GM23338 (cell line): ENCODE measurements around the gene C16orf78. TPM values are rescaled to one million over a fixed set of nuclear protein-coding genes. Genes with fewer than 3 reads are reported as not detected.

ENCODE experiments used
- ATAC-seq: fragments of 200-7000 bp; cut with Tn5 transposase; 3 replicates; pipeline ENCODE4 v1.9.1; 2020
- DNase-seq: peaks from one replicate; pipeline ENCODE4 v3.0.0-alpha.2; 2015; ENCODE audit warnings: low spot score
- H2AFZ ChIP-seq: fragments of 200-600 bp; sonication (generic); 2 replicates; pipeline ENCODE4 v1.8.0; 2016; ENCODE audit warnings: antibody characterized with exemption, mild to moderate bottlenecking, moderate library complexity
- H3F3A ChIP-seq: fragments of 200-600 bp; sonication (generic); replicated peaks from 2 replicates; pipeline ENCODE4 v1.8.0; 2017; ENCODE audit warnings: antibody characterized with exemption, mixed run types, low read depth
- H3K27ac ChIP-seq: fragments of 200-600 bp; sonication (generic); 2 replicates; pipeline ENCODE4 v1.6.1; 2016; ENCODE audit warnings: low read depth
- H3K27me3 ChIP-seq: fragments of 200-600 bp; sonication (generic); 2 replicates; pipeline ENCODE4 v1.8.0; 2016; ENCODE audit warnings: mild to moderate bottlenecking, mixed run types, moderate library complexity; ENCODE audit not compliant: insufficient read depth
- H3K36me3 ChIP-seq: fragments of 200-600 bp; sonication (generic); 2 replicates; pipeline ENCODE4 v1.8.0; 2016; ENCODE audit warnings: mild to moderate bottlenecking; ENCODE audit not compliant: insufficient read depth
- H3K4me1 ChIP-seq: fragments of 200-600 bp; sonication (generic); 2 replicates; pipeline ENCODE4 v1.8.0; 2016; ENCODE audit warnings: mild to moderate bottlenecking, moderate library complexity; ENCODE audit not compliant: insufficient read depth
- H3K4me2 ChIP-seq: fragments of 200-600 bp; sonication (generic); 2 replicates; pipeline ENCODE4 v1.7.1; 2017; ENCODE audit warnings: mixed run types
- H3K4me3 ChIP-seq: fragments of 200-600 bp; sonication (generic); 2 replicates; pipeline ENCODE4 v1.6.1; 2016; ENCODE audit warnings: mixed run types
- H3K79me2 ChIP-seq: fragments of 200-600 bp; sonication (generic); replicated peaks from 2 replicates; pipeline ENCODE4 v1.8.0; 2017; ENCODE audit warnings: mild to moderate bottlenecking; ENCODE audit not compliant: insufficient read depth
- H3K9me2 ChIP-seq: fragments of 200-600 bp; sonication (generic); 2 replicates; pipeline ENCODE4 v1.8.0; 2017; ENCODE audit not compliant: insufficient read depth
- H4K20me1 ChIP-seq: fragments of 200-600 bp; sonication (generic); replicated peaks from 2 replicates; pipeline ENCODE4 v1.8.0; 2017; ENCODE audit warnings: mild to moderate bottlenecking; ENCODE audit not compliant: insufficient read depth
- H3K27ac Mint-ChIP-seq: 2 replicates; pipeline ENCODE4 v1.8.0; 2020; ENCODE audit warnings: inconsistent platforms, mild to moderate bottlenecking, moderate library complexity, mixed read lengths
- H3K27me3 Mint-ChIP-seq: 3 replicates; pipeline ENCODE4 v1.8.0; 2022; ENCODE audit warnings: low read depth, mild to moderate bottlenecking, moderate library complexity, mixed read lengths, inconsistent platforms; ENCODE audit not compliant: insufficient read depth, poor library complexity
- H3K36me3 Mint-ChIP-seq: 3 replicates; pipeline ENCODE4 v1.8.0; 2021; ENCODE audit warnings: low read depth, mild to moderate bottlenecking, inconsistent platforms, moderate library complexity, mixed read lengths
- H3K4me1 Mint-ChIP-seq: 3 replicates; pipeline ENCODE4 v1.8.0; 2020; ENCODE audit warnings: mild to moderate bottlenecking, inconsistent platforms, mixed read lengths
- H3K4me3 Mint-ChIP-seq: 3 replicates; pipeline ENCODE4 v1.8.0; 2021; ENCODE audit warnings: moderate library complexity, mild to moderate bottlenecking, inconsistent platforms, mixed read lengths
- H3K9me3 Mint-ChIP-seq: 3 replicates; pipeline ENCODE4 v1.8.0; 2020; ENCODE audit warnings: moderate library complexity, mild to moderate bottlenecking, inconsistent platforms, mixed read lengths
- EZH2 ChIP-seq: fragments of 200-600 bp; sonication (generic); IDR thresholded peaks from one replicate; pipeline ENCODE4 v1.8.0; 2017; ENCODE audit warnings: antibody characterized with exemption, mild to moderate bottlenecking, low read depth; ENCODE audit not compliant: unreplicated experiment
- NANOG ChIP-seq: IDR thresholded peaks from 2 replicates; pipeline ENCODE4 v1.6.1; 2016; ENCODE audit warnings: antibody characterized with exemption, borderline replicate concordance
- POLR2AphosphoS5 ChIP-seq: IDR thresholded peaks from 2 replicates; pipeline ENCODE4 v1.6.1; 2016; ENCODE audit warnings: antibody characterized with exemption, low read depth
- ZNF114 ChIP-seq: fragments of 250-450 bp; sonication (Bioruptor Pico); IDR thresholded peaks from 2 replicates; pipeline ENCODE4 v1.5.0; 2020; ENCODE audit warnings: mild to moderate bottlenecking, moderate library complexity
- ZNF331 ChIP-seq: fragments of 250-450 bp; sonication (Bioruptor Pico); IDR thresholded peaks from 2 replicates; pipeline ENCODE4 v1.5.0; 2020; ENCODE audit warnings: low read depth, mild to moderate bottlenecking, moderate library complexity
- polyA plus RNA-seq: library from polyadenylated mRNA; unstranded; fragments of >200 nt; fragmentation: Nextera tagmentation; extraction: Ambion mirVana; gene quantifications from 2 replicates; pipeline ENCODE4 v1.2.1, GENCODE V29; 2016
- total RNA-seq: library from RNA; depleted of rRNA; stranded (reverse); fragments of >200 nt; shearing (Covaris generic); gene quantifications from 2 replicates; pipeline ENCODE4 v1.2.3, GENCODE V29; 2014
- TF ChIP-seq, protein P1 (sequence below): IDR thresholded peaks from one replicate; pipeline ENCODE4 v1.6.1; 2018; ENCODE audit warnings: antibody characterized with exemption; ENCODE audit not compliant: unreplicated experiment
- TF ChIP-seq, protein P2 (sequence below): IDR thresholded peaks from 2 replicates; pipeline ENCODE4 v1.6.1; 2016; ENCODE audit warnings: antibody characterized with exemption
- TF ChIP-seq, protein P3 (sequence below): fragments of 250-450 bp; sonication (Bioruptor Pico); IDR thresholded peaks from 2 replicates; pipeline ENCODE4 v1.5.0; 2020; ENCODE audit warnings: mild to moderate bottlenecking, moderate library complexity

Gene C16orf78
- total and polyA plus RNA-seq, 2 experiments from 2014 or later, result not detected

DNA sequence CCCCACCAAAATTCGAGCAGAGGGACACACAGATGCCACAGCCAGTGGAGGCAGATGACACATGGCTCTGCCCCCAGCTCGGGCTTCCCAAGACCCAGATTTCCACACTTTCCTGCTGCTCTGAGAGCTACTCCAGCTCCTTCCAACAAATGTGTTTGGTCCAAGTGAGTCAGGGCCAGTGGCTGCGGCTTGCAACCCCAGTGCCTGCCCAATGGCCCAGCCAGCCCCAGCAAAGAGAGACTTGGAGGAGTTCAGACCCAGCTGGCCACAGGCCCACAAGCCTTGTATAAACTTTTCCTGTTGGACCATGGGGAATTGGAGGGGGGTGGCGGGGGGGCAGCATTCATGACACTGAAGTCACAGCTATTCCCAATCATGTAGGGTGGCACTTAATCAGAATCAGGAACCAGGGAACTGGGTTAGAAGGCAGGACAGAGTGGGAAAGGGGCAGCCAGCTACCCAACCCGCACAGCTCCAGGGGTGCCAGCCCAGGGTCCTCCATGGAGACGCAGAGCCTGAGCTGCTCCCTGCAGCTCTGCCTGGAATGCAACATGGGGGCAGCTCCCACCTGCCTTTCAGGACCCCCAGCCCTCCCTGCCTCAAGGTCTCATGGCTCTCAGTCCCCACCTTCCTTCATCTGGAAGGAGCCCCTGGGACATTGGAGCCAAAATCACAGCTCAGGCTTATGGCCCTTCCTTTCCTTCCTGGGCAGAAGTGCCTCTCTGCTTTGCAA is 17.5 kb upstream of the C16orf78 start (continued):
- no peak for TF ChIP-seq ZNF114
- TF ChIP-seq, protein P1, sequence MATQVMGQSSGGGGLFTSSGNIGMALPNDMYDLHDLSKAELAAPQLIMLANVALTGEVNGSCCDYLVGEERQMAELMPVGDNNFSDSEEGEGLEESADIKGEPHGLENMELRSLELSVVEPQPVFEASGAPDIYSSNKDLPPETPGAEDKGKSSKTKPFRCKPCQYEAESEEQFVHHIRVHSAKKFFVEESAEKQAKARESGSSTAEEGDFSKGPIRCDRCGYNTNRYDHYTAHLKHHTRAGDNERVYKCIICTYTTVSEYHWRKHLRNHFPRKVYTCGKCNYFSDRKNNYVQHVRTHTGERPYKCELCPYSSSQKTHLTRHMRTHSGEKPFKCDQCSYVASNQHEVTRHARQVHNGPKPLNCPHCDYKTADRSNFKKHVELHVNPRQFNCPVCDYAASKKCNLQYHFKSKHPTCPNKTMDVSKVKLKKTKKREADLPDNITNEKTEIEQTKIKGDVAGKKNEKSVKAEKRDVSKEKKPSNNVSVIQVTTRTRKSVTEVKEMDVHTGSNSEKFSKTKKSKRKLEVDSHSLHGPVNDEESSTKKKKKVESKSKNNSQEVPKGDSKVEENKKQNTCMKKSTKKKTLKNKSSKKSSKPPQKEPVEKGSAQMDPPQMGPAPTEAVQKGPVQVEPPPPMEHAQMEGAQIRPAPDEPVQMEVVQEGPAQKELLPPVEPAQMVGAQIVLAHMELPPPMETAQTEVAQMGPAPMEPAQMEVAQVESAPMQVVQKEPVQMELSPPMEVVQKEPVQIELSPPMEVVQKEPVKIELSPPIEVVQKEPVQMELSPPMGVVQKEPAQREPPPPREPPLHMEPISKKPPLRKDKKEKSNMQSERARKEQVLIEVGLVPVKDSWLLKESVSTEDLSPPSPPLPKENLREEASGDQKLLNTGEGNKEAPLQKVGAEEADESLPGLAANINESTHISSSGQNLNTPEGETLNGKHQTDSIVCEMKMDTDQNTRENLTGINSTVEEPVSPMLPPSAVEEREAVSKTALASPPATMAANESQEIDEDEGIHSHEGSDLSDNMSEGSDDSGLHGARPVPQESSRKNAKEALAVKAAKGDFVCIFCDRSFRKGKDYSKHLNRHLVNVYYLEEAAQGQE, result no peak

DNA sequence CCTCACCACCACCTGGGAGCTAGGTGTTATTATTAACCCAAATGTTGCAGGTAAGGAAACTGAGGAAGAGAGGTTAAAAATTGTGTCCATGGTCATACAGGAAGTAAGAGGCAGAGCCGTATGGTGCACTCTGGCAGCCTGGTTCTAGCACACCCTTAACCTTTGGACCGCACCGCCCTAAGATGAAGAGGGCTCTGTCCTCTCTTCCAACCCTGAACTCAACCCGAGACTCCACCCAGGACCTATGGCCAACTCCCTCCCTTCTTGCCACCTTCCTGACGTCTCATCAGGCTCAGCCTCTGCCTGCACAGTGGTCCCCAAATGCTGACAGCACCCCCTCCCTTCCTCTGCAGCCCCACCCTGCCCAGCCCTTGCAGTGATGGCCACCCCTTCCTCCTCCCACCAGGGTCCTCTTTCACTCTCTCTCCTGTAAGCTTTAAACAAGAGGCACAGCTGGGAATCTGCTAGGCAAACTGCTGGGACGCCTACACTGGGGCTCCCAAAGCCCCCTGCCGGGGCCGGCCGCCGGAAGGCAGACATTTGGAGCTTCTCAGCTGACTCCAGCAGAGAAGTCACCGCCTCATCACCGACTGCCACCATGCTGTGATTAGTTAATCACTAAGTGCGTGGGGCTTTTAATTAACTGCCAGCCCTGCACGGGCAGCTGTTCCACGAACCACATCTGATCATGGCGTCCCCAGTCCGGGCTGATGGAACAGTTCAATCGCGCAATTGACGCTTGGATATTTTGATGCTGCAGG is 16.7 kb upstream of the C16orf78 start:
- no peaks in the 10 kb centered on the region; the same call in 1 of the 2 replicates for H3F3A ChIP-seq
- H3K27me3 ChIP-seq, result no peaks in the 10 kb centered on the region
- H3K4me2 ChIP-seq, result no peak overlapping the region
- H4K20me1 ChIP-seq, result no peaks in the 10 kb centered on the region
- peaks cover 27% of the 10 kb centered on the region for H3K27me3 Mint-ChIP-seq
- H3K4me3 ChIP-seq, result no peak overlapping the region
- ATAC-seq (no peak), DNase-seq (no peak)
- no peak overlapping the region for H3K27ac ChIP-seq
- H3K4me3 Mint-ChIP-seq, result no peak overlapping the region
- no peaks in the 10 kb centered on the region for H3K36me3 ChIP-seq
- no peaks in the 10 kb centered on the region for H3K79me2 ChIP-seq
- peaks cover 20% of the 10 kb centered on the region for H3K4me1 Mint-ChIP-seq
- H3K4me1 ChIP-seq, result no peaks in the 10 kb centered on the region
- H3K9me3 Mint-ChIP-seq, result no peaks in the 10 kb centered on the region
- H3K27ac Mint-ChIP-seq, result no peak overlapping the region
- no peak overlapping the region for H2AFZ ChIP-seq
- H3K36me3 Mint-ChIP-seq, result no peaks in the 10 kb centered on the region
- H3K9me2 ChIP-seq, result 0 out of 2 replicates have a peak, but pooled peaks cover 2% of the 10 kb centered on the region
- TF ChIP-seq ZNF114, result no peak
- no peak for TF ChIP-seq POLR2AphosphoS5
- TF ChIP-seq, protein P1, result no peak
- TF ChIP-seq, protein P2, sequence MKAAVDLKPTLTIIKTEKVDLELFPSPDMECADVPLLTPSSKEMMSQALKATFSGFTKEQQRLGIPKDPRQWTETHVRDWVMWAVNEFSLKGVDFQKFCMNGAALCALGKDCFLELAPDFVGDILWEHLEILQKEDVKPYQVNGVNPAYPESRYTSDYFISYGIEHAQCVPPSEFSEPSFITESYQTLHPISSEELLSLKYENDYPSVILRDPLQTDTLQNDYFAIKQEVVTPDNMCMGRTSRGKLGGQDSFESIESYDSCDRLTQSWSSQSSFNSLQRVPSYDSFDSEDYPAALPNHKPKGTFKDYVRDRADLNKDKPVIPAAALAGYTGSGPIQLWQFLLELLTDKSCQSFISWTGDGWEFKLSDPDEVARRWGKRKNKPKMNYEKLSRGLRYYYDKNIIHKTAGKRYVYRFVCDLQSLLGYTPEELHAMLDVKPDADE, result no peak
- no peak for TF ChIP-seq NANOG
- TF ChIP-seq, protein P3, sequence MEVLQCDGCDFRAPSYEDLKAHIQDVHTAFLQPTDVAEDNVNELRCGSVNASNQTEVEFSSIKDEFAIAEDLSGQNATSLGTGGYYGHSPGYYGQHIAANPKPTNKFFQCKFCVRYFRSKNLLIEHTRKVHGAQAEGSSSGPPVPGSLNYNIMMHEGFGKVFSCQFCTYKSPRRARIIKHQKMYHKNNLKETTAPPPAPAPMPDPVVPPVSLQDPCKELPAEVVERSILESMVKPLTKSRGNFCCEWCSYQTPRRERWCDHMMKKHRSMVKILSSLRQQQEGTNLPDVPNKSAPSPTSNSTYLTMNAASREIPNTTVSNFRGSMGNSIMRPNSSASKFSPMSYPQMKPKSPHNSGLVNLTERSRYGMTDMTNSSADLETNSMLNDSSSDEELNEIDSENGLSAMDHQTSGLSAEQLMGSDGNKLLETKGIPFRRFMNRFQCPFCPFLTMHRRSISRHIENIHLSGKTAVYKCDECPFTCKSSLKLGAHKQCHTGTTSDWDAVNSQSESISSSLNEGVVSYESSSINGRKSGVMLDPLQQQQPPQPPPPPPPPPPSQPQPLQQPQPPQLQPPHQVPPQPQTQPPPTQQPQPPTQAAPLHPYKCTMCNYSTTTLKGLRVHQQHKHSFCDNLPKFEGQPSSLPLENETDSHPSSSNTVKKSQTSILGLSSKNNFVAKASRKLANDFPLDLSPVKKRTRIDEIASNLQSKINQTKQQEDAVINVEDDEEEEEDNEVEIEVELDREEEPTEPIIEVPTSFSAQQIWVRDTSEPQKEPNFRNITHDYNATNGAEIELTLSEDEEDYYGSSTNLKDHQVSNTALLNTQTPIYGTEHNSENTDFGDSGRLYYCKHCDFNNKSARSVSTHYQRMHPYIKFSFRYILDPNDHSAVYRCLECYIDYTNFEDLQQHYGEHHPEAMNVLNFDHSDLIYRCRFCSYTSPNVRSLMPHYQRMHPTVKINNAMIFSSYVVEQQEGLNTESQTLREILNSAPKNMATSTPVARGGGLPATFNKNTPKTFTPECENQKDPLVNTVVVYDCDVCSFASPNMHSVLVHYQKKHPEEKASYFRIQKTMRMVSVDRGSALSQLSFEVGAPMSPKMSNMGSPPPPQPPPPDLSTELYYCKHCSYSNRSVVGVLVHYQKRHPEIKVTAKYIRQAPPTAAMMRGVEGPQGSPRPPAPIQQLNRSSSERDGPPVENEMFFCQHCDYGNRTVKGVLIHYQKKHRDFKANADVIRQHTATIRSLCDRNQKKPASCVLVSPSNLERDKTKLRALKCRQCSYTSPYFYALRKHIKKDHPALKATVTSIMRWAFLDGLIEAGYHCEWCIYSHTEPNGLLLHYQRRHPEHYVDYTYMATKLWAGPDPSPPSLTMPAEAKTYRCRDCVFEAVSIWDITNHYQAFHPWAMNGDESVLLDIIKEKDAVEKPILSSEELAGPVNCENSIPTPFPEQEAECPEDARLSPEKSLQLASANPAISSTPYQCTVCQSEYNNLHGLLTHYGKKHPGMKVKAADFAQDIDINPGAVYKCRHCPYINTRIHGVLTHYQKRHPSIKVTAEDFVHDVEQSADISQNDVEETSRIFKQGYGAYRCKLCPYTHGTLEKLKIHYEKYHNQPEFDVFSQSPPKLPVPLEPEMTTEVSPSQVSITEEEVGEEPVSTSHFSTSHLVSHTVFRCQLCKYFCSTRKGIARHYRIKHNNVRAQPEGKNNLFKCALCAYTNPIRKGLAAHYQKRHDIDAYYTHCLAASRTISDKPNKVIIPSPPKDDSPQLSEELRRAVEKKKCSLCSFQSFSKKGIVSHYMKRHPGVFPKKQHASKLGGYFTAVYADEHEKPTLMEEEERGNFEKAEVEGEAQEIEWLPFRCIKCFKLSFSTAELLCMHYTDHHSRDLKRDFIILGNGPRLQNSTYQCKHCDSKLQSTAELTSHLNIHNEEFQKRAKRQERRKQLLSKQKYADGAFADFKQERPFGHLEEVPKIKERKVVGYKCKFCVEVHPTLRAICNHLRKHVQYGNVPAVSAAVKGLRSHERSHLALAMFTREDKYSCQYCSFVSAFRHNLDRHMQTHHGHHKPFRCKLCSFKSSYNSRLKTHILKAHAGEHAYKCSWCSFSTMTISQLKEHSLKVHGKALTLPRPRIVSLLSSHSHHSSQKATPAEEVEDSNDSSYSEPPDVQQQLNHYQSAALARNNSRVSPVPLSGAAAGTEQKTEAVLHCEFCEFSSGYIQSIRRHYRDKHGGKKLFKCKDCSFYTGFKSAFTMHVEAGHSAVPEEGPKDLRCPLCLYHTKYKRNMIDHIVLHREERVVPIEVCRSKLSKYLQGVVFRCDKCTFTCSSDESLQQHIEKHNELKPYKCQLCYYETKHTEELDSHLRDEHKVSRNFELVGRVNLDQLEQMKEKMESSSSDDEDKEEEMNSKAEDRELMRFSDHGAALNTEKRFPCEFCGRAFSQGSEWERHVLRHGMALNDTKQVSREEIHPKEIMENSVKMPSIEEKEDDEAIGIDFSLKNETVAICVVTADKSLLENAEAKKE, result no peak
- no peak for TF ChIP-seq EZH2
- no peak for TF ChIP-seq ZNF331 (CRISPR knock-in tag)
